ENCODE data around the gene ABCA6. TPM values are rescaled to one million over a fixed set of nuclear protein-coding genes. Genes with fewer than 3 reads are reported as not detected.

Gene ABCA6
- total and polyA plus RNA-seq, 2 of the 13 experiments (the other 11 are each of a cell fraction or from before 2014, with no cell fraction given), result 0.05 to 0.11 TPM

DNA sequence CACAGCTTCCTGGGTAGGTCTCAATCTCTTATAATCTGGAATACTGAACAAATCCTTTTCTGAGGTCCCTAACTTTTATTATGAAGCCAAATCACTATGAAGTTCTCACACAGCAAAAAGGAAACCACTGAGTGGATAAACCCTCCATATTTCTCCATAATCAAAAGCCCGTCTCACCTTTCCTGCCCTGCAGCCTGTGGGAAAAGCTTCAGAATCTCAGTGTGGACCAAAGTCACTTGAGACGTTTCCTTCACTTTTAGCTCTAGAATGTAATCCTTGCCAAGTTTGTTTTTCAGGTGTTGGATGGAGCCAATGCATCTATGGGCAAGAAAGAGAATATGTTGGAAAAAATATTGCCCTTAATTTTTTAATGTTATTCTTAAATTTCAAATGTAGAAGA is 59.0 kb downstream of the ABCA6 start:
- H3K9me3 ChIP-seq (ENCODE audit: low read length), result no peaks in the 10 kb centered on the region
- H3K36me3 ChIP-seq (replicated peaks in 1 of 2; ENCODE audit: control insufficient read depth in 1 of 2, insufficient read depth in 2 of 2, low read length in 2 of 2), result no peaks in the 10 kb centered on the region
- no peak overlapping the region for H3K9ac ChIP-seq (ENCODE audit: insufficient read depth, low read depth, low read length)
- no peak overlapping the region for H3K4me3 ChIP-seq (replicated peaks in 1 of 3; ENCODE audit: insufficient read depth in 1 of 3, low read depth in 2 of 3, low read length in 3 of 3)
- WGBS (ENCODE audit: low lambda C conversion rate), result 98% methylated on average over 2 of the region's 2 CpGs
- H4K20me1 ChIP-seq (ENCODE audit: insufficient read depth, low read length), result no peaks in the 10 kb centered on the region
- H3K27me3 ChIP-seq (ENCODE audit: control insufficient read depth in 1 of 2, insufficient read depth in 2 of 2, low read length in 2 of 2), result no peaks in the 10 kb centered on the region
- ChIA-PET POLR2A (no interaction called here), CTCF (ENCODE audit: low intra/inter-chr PET ratio, low total read pairs) (no interaction called here)
- DNase-seq (ENCODE audit: low spot score) (no peak), FAIRE-seq (no peak), ATAC-seq (no peak)
- BruUV-seq (replicated peaks), result no TSS peak
- H3K27ac ChIP-seq (ENCODE audit: extremely low read length, insufficient read depth, low read length), result no peak overlapping the region
- TF ChIP-seq TBP (CRISPR knock-in tag; IDR thresholded peaks at IDR 0.05) (no peak), SOX5 (CRISPR knock-in tag; IDR thresholded peaks at IDR 0.05; ENCODE audit: borderline replicate concordance) (no peak), ZNF225 (CRISPR knock-in tag; IDR thresholded peaks at IDR 0.05) (no peak), RFX5 (IDR thresholded peaks at IDR 0.05; ENCODE audit: low read depth, low read length) (no peak), NFE2 (CRISPR knock-in tag; IDR thresholded peaks at IDR 0.05) (no peak), BCL6 (CRISPR knock-in tag; IDR thresholded peaks at IDR 0.05) (no peak), TBX3 (IDR thresholded peaks at IDR 0.05; ENCODE audit: borderline replicate concordance) (no peak)
- TF ChIP-seq, protein P1, sequence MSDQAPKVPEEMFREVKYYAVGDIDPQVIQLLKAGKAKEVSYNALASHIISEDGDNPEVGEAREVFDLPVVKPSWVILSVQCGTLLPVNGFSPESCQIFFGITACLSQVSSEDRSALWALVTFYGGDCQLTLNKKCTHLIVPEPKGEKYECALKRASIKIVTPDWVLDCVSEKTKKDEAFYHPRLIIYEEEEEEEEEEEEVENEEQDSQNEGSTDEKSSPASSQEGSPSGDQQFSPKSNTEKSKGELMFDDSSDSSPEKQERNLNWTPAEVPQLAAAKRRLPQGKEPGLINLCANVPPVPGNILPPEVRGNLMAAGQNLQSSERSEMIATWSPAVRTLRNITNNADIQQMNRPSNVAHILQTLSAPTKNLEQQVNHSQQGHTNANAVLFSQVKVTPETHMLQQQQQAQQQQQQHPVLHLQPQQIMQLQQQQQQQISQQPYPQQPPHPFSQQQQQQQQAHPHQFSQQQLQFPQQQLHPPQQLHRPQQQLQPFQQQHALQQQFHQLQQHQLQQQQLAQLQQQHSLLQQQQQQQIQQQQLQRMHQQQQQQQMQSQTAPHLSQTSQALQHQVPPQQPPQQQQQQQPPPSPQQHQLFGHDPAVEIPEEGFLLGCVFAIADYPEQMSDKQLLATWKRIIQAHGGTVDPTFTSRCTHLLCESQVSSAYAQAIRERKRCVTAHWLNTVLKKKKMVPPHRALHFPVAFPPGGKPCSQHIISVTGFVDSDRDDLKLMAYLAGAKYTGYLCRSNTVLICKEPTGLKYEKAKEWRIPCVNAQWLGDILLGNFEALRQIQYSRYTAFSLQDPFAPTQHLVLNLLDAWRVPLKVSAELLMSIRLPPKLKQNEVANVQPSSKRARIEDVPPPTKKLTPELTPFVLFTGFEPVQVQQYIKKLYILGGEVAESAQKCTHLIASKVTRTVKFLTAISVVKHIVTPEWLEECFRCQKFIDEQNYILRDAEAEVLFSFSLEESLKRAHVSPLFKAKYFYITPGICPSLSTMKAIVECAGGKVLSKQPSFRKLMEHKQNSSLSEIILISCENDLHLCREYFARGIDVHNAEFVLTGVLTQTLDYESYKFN (CRISPR knock-in tag; conservative IDR thresholded peaks at IDR 0.05), result no peak
- TF ChIP-seq, protein P2, sequence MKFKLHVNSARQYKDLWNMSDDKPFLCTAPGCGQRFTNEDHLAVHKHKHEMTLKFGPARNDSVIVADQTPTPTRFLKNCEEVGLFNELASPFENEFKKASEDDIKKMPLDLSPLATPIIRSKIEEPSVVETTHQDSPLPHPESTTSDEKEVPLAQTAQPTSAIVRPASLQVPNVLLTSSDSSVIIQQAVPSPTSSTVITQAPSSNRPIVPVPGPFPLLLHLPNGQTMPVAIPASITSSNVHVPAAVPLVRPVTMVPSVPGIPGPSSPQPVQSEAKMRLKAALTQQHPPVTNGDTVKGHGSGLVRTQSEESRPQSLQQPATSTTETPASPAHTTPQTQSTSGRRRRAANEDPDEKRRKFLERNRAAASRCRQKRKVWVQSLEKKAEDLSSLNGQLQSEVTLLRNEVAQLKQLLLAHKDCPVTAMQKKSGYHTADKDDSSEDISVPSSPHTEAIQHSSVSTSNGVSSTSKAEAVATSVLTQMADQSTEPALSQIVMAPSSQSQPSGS (CRISPR knock-in tag; IDR thresholded peaks at IDR 0.05), result no peak
- TF ChIP-seq, protein P3, sequence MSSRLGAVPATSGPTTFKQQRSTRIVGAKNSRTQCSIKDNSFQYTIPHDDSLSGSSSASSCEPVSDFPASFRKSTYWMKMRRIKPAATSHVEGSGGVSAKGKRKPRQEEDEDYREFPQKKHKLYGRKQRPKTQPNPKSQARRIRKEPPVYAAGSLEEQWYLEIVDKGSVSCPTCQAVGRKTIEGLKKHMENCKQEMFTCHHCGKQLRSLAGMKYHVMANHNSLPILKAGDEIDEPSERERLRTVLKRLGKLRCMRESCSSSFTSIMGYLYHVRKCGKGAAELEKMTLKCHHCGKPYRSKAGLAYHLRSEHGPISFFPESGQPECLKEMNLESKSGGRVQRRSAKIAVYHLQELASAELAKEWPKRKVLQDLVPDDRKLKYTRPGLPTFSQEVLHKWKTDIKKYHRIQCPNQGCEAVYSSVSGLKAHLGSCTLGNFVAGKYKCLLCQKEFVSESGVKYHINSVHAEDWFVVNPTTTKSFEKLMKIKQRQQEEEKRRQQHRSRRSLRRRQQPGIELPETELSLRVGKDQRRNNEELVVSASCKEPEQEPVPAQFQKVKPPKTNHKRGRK (CRISPR knock-in tag; IDR thresholded peaks at IDR 0.05), result no peak
- TF ChIP-seq, protein P4, sequence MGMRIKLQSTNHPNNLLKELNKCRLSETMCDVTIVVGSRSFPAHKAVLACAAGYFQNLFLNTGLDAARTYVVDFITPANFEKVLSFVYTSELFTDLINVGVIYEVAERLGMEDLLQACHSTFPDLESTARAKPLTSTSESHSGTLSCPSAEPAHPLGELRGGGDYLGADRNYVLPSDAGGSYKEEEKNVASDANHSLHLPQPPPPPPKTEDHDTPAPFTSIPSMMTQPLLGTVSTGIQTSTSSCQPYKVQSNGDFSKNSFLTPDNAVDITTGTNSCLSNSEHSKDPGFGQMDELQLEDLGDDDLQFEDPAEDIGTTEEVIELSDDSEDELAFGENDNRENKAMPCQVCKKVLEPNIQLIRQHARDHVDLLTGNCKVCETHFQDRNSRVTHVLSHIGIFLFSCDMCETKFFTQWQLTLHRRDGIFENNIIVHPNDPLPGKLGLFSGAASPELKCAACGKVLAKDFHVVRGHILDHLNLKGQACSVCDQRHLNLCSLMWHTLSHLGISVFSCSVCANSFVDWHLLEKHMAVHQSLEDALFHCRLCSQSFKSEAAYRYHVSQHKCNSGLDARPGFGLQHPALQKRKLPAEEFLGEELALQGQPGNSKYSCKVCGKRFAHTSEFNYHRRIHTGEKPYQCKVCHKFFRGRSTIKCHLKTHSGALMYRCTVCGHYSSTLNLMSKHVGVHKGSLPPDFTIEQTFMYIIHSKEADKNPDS (CRISPR knock-in tag; IDR thresholded peaks at IDR 0.05), result no peak
- no peak overlapping the region for H3K4me2 ChIP-seq (ENCODE audit: low read depth, low read length)
- H3K79me2 ChIP-seq (ENCODE audit: insufficient read depth, low read length), result no peaks in the 10 kb centered on the region
- no peak overlapping the region for H2AFZ ChIP-seq (ENCODE audit: low read length)
- intact Hi-C loops (cut with micrococcal nuclease; ENCODE audit: unreplicated experiment) (loop anchor here (10.0 kb wide), 1 partner anchor 152 kb away; no protein-coding TSS in a partner anchor), in situ Hi-C loops (cut with HindIII; ENCODE audit: extremely low pct_ligation_motif_present, low pct_unique_long_range_greater_than_20kb) (no loop called here)
- peaks cover 11% of the 10 kb centered on the region for H3K4me1 ChIP-seq (ENCODE audit: insufficient read depth, low read length)

All from HepG2 (cell line).